NCI-H146 treated with DMSO at 0.1 percent for 48 hours (cell line): ENCODE data around the gene IL31RA.

Experiments
- DNase-seq: peaks from one replicate; lab custom pipeline; 2025; ENCODE audit not compliant: unreplicated experiment; lab: John Stamatoyannopoulos, UW

The IL31RA gene

DNA sequence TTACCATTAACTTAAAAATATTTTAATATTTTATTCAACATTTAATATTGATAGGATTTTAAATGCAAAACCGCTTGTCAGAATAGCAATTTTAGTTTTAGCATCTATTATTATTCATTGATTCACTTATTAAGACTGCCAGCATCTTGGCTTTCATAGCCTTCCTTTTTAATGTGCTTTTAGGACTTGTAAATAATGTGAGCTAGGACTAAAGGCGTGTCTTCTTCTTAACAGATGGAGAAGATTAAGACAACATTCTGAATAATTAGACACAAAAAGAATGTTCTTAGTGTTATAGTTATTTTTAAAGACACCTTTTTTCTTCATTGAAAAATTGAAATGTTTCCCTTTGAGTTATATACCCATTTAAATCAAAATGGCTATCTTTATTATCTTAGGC, 6.9 kb downstream of the IL31RA start:
- DNase-seq = no peak

DNA sequence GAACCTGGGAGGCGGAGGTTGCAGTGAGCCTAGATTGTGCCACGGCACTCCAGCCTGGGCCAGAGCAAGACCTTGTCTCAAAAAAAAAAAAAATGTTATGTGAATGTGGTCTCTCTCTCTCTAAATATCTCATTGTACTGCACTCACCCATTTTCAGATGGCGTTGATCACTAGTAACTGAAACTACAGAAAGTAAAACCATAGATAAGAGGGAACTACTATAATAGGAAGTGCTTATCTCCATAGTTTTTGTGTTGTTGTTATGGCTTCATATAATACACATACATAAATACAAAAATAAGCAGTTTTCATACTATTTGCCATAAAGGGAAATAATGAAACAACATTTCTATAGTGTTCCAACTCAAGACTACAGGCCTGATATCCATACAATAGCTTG, 9.1 kb downstream of the IL31RA start:
- no peak for DNase-seq

DNA sequence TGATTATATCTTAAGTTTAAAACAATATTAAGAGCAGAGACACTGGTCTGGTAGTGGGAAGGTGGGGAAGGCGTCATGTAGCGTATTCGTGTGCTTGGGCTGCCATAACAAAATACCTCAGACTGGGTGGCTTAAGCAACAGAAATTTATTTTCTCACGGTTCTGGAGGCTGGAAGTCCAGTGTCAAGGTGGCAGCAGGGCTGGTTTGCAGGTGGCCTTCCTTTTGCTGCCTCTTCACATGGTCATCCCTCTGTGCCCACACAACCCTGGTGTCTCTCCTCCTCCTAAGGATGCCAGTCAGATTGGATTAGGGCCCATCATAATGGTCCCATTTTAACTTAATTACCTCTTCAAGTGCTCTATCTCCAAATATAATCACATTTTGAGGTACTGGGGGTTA, 9.6 kb downstream of the IL31RA start:
- no peak for DNase-seq

DNA sequence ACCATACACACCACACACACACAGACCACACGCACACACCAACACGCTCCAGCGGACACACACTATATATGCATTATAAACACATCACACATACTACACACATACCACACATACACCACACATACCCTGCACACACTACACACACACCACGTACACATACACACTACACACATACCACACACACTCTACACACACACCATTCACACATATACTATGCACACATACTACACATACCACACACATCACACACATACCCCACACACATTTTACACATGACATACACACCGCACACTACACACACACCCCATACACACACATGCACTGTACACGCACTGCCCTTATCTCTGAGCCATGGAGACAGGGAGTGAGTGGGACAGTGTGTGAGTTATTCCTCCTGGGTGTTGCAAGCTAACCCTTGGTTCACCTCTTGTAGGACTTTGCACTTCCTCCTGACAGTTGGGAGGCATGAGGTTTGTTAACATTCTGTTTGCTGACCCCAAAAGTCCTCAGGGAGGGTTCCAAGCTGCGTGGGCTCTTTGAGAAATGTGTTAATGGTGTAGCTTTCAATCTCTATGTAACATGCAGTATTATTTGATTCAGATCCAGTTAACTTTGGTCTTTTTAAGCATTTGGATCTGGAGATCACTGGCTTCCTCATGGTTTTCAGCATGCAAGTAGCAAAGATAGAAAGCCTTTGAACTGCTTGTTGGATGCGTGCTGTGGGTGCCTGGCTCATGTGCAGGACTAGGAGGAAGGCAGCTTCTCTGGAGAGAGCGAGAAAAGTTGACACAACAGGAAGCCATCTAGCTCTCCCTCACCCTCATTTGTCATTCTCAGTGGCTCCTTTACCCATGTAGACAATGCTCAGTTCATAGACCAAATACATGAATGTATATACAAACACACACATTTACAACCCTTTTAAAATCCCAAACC, 13.7 kb downstream of the IL31RA start:
- DNase-seq = no peak

DNA sequence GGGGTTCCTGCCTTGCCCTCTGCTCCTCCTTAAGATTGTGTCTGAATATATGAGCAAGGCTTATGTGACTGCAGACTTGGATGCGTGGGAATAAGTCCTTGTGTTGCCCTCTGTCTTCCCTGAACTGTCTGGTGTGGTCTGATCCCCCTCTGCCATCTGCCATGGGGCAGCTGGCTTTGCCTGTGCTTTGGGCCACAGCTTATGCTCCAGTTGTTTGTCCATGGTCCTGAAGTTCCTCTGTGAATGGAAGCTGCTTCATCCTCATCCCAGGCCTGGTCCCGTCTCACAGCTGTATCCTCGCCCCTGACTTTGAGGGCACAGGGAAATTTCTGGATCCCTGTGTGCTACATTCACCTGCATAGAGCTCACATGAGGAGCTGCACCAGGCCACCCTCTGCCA, 14.7 kb downstream of the IL31RA start:
- no peak for DNase-seq

DNA sequence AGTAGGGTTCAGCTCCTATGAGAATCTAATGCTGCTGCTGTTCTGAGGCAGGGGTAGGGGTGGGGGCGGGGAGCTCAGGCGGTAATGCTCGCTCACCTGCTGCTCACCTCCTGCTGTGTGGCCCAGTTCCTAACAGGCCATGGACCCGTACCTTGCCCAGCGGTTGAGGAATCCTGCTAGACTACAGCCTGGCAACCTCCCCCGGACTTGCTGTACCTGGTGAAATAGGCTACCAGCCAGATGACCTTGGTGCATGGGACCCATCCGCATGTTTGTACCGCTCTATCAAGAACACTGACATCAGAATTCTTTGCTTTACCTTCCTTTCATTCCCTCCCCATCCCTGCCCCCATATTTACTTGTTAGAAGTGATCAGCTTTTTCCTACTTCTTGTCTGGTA, 15.3 kb downstream of the IL31RA start:
- DNase-seq = no peak

DNA sequence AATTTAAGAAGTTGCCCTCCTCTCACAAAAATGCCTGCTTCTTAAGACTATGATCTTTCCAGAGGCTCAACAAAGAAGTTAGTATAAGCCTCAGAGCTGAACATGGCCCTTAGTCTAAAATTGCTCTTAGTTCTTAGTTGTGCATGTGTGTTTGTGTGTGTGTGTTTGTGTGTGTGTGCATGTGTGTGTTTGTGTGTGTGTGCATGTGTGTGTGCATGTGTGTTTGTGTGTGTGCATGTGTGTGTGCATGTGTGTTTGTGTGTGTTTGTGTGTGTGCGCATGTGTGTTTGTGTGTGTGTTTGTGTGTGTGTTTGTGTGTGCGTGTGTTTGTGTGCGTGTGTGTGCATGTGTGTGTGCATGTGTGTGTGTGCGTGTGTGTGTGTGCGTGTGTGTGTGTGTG, 15.8 kb downstream of the IL31RA start:
- no peak for DNase-seq

DNA sequence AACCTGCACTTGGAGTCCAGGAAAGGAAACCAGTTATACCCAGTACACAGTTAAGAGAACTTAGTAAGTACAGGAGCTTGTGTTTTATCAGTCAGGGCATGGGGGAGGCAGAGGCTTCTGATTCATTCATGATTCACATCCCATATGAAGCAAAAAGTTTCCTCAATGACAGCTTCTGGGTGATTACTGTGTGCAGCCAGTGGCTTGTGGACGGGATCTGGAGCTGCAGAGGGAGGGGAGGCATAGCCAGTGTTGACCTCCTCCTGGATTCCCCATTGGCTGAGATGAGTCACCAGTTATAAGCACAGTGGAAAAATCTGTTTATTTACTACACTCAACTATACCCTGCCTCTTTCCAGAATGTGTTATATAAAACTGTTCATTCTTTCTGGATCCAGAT, 17.7 kb downstream of the IL31RA start:
- no peak for DNase-seq

DNA sequence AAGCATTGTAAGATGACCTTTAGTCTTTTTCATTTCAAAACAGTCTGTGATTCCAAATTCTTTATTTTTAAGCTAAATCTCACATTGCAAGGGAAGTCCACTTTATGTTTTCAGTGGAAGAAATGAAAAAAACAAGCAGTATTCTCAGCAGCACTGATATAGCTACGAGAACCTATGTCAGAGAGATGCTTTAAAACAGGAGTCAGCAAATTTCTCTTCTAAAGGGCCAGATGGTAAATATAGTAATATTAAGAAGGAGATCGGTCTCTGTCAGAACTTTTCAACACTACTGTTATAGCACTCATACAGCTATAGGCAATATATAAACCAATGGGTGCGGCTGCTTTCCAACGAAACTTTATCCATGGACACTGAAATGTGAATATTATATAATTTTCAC, 18.7 kb downstream of the IL31RA start:
- DNase-seq = no peak

DNA sequence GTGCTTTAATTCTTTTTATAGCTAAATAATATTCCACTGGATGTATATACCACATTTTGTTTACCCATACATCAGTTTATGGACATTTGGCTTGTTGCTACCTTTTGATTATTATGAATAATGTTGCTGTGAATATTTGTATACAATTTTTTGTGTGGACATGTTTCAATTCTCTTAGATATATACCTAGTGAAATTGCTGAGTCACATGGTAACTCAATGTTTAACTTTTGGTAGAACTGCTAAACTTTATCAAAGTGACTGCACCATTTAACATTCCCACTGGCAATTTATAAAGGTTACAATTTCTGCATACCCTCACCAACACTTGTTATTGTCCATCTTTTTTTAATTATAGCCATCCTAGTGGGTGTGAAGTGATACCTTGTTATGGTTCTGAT, 22.1 kb downstream of the IL31RA start:
- no peak for DNase-seq

DNA sequence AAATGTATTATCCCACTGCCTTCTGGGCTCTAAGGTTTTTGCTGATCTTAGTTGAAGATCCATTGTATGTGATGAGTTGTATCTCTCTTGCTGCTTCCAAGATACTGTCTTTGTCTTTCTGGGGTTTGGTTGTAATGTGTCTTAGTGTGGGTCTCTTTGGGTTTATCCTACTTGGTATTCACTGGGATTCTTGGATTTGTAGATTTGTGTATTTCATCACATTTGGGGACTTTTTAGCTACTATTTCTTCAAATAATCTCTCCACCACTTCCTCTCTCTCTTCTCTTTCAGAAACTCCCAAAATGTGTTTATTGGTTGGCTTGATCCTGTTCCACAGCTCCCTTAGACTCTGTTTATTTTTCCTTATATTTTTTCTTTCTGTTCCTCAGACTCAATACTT, 26.5 kb downstream of the IL31RA start:
- no peak for DNase-seq

DNA sequence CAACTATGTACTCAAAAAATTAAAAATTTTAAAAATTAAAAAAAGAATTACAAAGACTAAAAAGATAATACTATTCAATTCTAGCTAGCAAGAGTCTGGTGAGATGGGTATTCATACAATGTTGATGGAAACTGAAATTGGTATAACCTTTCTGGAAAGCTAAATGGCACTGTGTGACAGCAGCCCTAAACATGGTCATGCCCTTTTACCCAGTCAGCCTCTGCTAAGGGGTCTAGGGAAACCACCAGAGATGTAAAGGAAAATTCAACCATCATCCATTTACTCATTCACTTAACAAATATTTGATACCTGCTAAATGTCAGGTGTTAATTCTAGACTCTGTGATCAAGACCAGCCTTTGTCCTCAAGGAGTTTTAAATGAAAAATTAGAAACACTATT, 29.3 kb downstream of the IL31RA start:
- no peak for DNase-seq

DNA sequence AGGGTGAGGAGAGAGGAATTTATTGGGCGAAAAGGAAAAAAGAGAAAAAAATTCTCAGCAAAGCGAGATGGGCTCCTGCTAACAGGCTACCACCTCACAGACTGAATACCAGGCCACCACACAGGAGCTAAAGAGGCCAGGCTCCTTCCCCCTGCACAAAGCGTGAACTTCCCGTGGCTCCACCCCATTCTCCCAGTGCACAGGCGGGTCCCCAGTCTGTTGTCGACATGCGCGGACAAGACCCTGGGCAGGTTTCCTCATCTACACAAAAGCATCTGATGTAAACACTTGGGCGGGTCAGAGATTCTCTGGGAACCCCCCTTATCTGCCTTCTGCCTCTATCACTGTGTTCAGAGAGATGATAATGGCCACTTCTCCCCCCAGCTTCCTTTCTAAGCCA, 34.2 kb downstream of the IL31RA start:
- DNase-seq = no peak

DNA sequence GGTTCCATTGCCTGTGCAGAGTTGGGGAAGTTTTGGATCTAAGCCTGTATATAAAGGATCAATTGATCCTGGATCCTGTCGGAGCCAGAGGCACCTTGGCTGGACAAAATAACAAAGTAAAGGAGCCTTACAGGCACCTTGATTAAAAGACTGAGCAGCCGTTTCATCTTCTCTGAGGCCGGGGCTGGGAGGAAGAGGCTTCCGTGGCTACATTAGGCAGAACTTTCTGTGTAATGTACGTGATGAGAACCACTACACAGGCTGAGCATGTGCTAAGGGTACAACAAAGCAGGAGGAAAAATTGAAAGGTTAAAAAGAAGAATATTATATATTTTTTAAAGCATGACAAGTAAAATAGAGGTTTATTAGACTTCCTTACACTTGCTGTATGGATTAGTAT, 37.0 kb downstream of the IL31RA start:
- DNase-seq = no peak

DNA sequence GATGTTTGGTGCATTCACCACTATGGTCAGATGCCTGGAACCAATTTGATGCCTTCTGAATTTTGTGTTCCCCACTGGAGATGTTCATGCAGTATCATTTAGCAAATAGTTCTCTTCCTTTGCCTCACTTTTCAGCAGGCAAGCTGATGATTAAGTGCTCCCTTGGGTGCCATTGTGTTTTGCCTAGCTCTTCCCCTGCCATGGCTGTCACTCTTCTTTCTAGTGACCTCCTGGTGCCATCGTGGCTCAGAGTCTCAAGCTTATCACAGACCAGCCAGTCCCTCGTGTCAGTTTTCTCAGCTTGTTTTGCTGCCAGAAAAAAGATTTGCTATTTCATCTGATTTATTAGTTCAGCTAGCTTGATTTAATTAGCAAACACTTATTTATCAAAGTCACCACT, 41.3 kb downstream of the IL31RA start:
- DNase-seq = no peak

DNA sequence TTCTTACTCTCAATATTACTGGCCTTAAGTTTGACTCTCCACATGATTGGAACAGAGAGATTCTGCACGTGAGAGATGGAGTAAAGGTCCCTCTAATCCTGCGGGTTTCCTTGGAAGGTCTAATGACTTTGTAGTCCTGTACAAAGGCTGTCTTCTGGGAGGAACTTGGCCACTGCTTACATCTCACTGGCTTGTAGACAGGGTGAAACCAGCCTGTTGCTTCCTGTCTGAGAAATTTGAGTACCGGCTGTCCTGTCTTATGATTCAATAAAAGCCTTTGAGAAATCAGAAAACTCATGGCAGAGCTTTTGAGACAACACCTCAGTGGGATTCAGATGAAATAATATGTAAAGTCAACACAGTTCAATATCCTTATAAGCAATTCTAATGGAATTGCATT, 43.0 kb downstream of the IL31RA start:
- DNase-seq = no peak

DNA sequence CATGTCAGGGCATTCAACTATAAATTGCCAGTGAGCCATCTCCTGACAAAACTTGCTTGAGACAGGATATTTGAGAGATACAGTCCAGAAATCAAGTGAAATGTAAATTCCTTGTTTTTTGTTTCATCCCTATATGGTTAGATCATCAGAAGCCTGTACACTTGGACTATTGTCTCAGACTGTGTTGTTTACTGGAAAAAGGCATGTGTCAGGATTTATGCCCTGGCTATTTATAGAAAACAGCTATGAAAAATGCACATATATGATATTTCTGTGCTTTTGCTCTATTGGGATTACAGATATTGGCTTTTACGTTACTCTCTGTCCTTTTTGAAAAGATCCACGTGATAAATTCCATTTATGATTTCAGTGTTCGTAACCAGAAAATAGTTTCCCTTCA, 44.2 kb downstream of the IL31RA start:
- no peak for DNase-seq

DNA sequence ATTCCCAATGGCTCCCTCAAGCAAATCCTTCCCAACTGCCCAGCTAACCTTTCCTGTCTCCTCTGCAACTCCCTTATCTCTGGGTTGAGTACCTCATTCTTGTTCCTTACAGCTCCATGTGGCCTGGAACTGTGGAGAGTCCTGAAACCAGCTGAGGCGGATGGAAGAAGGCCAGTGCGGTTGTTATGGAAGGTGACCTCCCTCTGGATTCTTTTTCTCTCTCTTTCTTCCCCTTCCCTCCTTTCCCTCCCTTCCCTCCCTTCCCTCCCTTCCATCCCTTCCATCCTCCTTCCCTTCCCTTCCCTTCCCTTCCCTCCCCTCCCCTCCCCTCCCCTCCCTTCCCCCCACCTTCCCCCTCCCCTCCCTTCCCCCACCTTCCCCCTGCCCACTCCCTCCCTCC, 45.1 kb downstream of the IL31RA start:
- DNase-seq = no peak

DNA sequence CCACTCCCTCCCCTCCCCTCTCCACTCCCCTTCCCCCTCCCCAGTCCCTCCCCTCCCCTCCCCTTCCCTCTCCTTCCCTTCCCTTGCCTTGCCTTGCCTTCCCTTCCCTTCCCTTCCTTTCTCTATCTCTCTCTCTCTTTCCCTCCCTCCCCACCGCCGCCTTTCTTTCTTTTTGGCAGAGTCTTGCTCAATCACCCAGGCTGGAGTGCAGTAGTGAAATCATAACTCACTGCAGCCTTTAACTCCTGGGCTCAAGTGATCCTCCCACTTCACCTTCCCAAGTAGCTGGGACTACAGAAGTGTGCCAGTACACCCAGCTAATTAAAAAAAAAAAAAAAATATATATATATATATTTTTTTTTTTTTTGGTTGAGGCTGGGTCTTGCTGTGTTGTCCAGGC, 45.5 kb downstream of the IL31RA start:
- DNase-seq = no peak

DNA sequence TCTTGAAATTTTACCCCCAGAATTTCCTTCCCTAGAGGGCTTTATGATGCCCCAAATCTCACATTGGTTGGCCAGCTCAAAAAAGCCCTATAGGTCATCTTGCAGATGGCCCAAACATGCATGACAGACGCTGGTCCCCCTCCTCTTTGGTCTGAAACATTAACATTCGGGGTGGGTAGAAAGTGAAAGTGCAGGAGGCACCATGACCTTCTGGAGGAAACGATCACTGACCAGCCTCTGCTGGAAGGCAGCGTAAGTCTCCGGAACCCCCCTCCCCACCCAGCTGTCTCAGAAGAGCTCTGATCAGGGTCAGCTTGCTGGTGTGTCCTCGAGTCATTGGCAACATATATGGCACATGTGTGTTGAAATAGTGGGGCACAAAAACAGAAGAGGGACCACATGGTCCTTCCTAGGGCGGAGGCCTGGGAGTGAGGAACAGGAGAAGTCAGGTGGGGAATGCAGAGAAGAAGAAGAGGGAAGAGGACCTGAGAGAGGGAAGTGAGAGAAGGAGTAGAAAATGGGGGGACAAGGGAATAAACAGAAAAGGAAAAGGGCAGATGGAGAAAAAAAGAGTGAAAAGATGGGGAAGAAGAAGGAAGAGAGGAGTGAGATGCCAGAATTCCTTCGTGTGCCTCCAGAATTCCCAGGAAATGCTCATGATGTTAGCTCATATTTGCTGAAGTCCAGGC, 46.2 kb downstream of the IL31RA start:
- DNase-seq = no peak

DNA sequence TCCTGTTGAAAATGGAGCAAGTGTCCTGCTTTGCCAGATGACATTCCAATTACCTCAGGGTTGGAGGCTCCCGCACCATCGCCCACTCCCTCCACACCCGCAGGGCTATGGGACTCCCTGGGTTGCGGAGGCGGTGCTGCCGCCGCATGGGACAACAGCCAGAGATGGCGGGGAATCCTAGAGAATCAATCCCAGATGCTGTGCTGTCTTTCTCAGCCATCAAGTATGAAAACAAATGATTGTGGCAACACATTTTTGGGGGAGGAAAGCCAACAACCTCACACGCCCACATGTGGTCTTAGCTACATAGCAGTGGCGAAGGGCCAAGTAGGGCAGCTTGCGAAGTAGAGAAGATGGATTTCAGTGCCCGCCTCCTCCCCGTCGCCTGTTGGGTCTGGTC, 46.7 kb downstream of the IL31RA start:
- no peak for DNase-seq

DNA sequence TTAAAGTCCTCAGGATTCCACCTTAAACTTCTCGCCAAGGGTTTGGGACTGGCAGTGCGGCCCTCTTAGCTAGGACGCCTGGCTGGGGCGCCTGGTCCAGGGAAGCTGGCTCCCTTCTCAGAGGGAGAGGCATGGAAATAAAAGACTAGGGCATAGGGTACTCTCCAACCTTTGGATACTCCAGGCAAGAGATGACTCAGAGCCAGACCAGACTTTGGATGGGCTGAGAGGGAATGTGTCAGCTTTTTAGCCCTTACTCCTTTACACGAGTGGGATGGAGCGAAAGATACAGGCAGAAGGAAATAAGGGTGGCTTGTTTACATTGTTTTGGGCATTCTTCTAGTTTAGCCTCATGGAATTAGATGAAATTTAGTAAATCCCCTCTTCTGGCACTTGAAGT, 48.2 kb downstream of the IL31RA start:
- no peak for DNase-seq

DNA sequence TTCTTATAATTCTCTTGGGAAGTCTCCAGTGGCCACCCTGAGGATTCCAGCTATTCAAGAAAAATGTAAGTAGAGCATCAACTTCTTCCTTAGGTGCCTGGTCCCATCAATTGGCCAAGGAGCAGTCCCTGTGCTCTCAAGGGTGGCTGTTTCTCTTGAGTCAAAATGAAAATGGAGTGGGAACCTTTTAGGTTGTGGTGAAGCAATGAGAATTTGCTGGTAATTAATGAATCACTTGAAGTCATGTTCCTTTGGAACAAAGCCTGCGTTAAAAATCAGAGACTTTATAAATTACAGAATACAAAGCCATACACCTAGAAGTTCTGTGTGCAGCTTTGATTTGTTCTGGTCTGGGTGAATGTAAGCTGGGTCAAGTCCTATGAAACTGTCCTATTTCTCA, 48.9 kb downstream of the IL31RA start:
- DNase-seq = no peak
